ENCODE data around the gene KBTBD13. TPM values are rescaled to one million over a fixed set of nuclear protein-coding genes. Genes with fewer than 3 reads are reported as not detected.

Gene KBTBD13
- total and polyA plus RNA-seq, 12 donors: not detected

- peaks cover 0 to 14% of the 10 kb centered on the region in 2 donors for H3K4me1 ChIP-seq (replicated peaks in 1 of 2)
- H3K27me3 ChIP-seq: peaks cover 25% of the 10 kb centered on the region
- H3K4me3 ChIP-seq: peak within 1 kb of the TSS in 1 of 4 donors; percentile 56
- TF ChIP-seq POLR2A (IDR thresholded peaks at IDR 0.05) (no peak), CTCF (IDR thresholded peaks at IDR 0.05) (no peak)
- intact Hi-C loops (cut with DNase I): no loop called here
- peak within 1 kb of the TSS in 2 of 5 donors; percentile 49 to 64 for H3K27ac ChIP-seq
- no peaks in the 10 kb centered on the region for H3K9me3 ChIP-seq (replicated peaks in 1 of 3)
- WGBS, 4 donors: 8 to 66% (median 11%) methylated on average over 3 to 66 of the region's 66 CpGs
- H3K36me3 ChIP-seq (replicated peaks in 1 of 2): no peaks in the 10 kb centered on the region
- DNase-seq: no peak
These were observed 8.7 kb upstream of the KBTBD13 start, which contains the start of gene RASL12 for GRCh38 chr15:65067645-65068402. RASL12 (minus strand) TSS chr15:65067991; CDS start chr15:65067835, 156 bp downstream.

GRCh38 chr15:65068403-65068788, 8.2 kb upstream of the KBTBD13 start:
- Histone ChIP-seq H3K27me3 (peaks cover 25% of the 10 kb centered on the region), H3K4me1 (replicated peaks in 1 of 2) (peaks cover 0 to 14% of the 10 kb centered on the region in 2 donors), H3K4me3 (no peak overlapping the region), H3K27ac (peak overlapping the region in 2 of 5 donors; percentile 49 to 64), H3K36me3 (replicated peaks in 1 of 2) (no peaks in the 10 kb centered on the region), H3K9me3 (replicated peaks in 1 of 3) (no peaks in the 10 kb centered on the region)
- TF ChIP-seq CTCF (IDR thresholded peaks at IDR 0.05) (no peak), POLR2A (IDR thresholded peaks at IDR 0.05) (no peak)
- intact Hi-C loops (cut with DNase I): no loop called here
- WGBS, 4 donors: 78 to 96% (median 88%) methylated on average over 2 to 3 of the region's 3 CpGs
- DNase-seq: no peak

GRCh38 chr15:65069179-65069578, 7.4 kb upstream of the KBTBD13 start:
- H3K9me3 ChIP-seq (replicated peaks in 1 of 3): no peaks in the 10 kb centered on the region
- H3K36me3 ChIP-seq (replicated peaks in 1 of 2): no peaks in the 10 kb centered on the region
- peak overlapping the region in 1 of 5 donors; percentile 64 for H3K27ac ChIP-seq
- 65 to 75% (median 73%) methylated on average over 1 of the region's 1 CpG for WGBS, 4 donors
- TF ChIP-seq CTCF (IDR thresholded peaks at IDR 0.05): no peak
- TF ChIP-seq POLR2A (IDR thresholded peaks at IDR 0.05): no peak
- H3K4me1 ChIP-seq (replicated peaks in 1 of 2): peaks cover 0 to 14% of the 10 kb centered on the region in 2 donors
- intact Hi-C loops (cut with DNase I): no loop called here
- no peak overlapping the region for H3K4me3 ChIP-seq
- H3K27me3 ChIP-seq: peaks cover 25% of the 10 kb centered on the region
- DNase-seq: peak in 1 of 7 donors; percentile 47

- H3K4me3 ChIP-seq: no peak overlapping the region
- H3K27ac ChIP-seq: peak overlapping the region in 2 of 5 donors; percentile 4 to 64
- no peak for DNase-seq
- TF ChIP-seq CTCF (IDR thresholded peaks at IDR 0.05) (no peak), POLR2A (IDR thresholded peaks at IDR 0.05) (no peak)
- no peaks in the 10 kb centered on the region for H3K36me3 ChIP-seq (replicated peaks in 1 of 2)
- peaks cover 0 to 14% of the 10 kb centered on the region in 2 donors for H3K4me1 ChIP-seq (replicated peaks in 1 of 2)
- H3K27me3 ChIP-seq: peaks cover 25% of the 10 kb centered on the region
- no peaks in the 10 kb centered on the region for H3K9me3 ChIP-seq (replicated peaks in 1 of 3)
- 66 to 81% (median 73%) methylated on average over 3 to 5 of the region's 5 CpGs for WGBS, 4 donors
- intact Hi-C loops (cut with DNase I): no loop called here
These were observed 6.6 kb upstream of the KBTBD13 start for GRCh38 chr15:65069779-65070546.
